Neural progenitor cell (in vitro differentiated cells): ENCODE results near the gene TMEM229B. TPM values are rescaled to one million over a fixed set of nuclear protein-coding genes. Genes with fewer than 3 reads are reported as not detected.

Experiments
- DNase-seq: peaks from one replicate; pipeline ENCODE4 v3.0.0-alpha.2; 2016; ENCODE audit warnings: low spot score
- H2AFZ ChIP-seq: fragments of 200-600 bp; sonication (generic); replicated peaks from 2 replicates; pipeline ENCODE4 v1.6.1; 2016; ENCODE audit warnings: antibody characterized with exemption
- H3F3A ChIP-seq: fragments of 200-600 bp; sonication (generic); 2 replicates; pipeline ENCODE4 v1.6.1; 2016; ENCODE audit warnings: antibody characterized with exemption, low read depth
- H3K27ac ChIP-seq: fragments of 200-600 bp; sonication (generic); 2 replicates; pipeline ENCODE4 v1.5.1; 2016; ENCODE audit warnings: mild to moderate bottlenecking
- H3K27me3 ChIP-seq: fragments of 200-600 bp; sonication (generic); 2 replicates; pipeline ENCODE4 v1.6.1; 2016; ENCODE audit warnings: mild to moderate bottlenecking, moderate library complexity
- H3K36me3 ChIP-seq: fragments of 200-600 bp; sonication (generic); 2 replicates; pipeline ENCODE4 v1.5.1; 2016
- H3K4me1 ChIP-seq: fragments of 200-600 bp; sonication (generic); 2 replicates; pipeline ENCODE4 v1.6.1; 2016; ENCODE audit warnings: mixed run types
- H3K4me2 ChIP-seq: fragments of 200-600 bp; sonication (generic); 2 replicates; pipeline ENCODE4 v1.6.1; 2016
- H3K4me3 ChIP-seq: fragments of 200-600 bp; sonication (generic); 2 replicates; pipeline ENCODE4 v1.5.1; 2016
- H3K79me2 ChIP-seq: fragments of 200-600 bp; sonication (generic); 2 replicates; pipeline ENCODE4 v1.6.1; 2016; ENCODE audit warnings: low read depth
- H3K9ac ChIP-seq: fragments of 200-600 bp; sonication (generic); 2 replicates; pipeline ENCODE4 v1.6.1; 2016
- H3K9me3 ChIP-seq: fragments of 200-600 bp; sonication (generic); 2 replicates; pipeline ENCODE4 v1.5.1; 2016; ENCODE audit warnings: low read depth
- H4K20me1 ChIP-seq: fragments of 200-600 bp; sonication (generic); 2 replicates; pipeline ENCODE4 v1.6.1; 2016; ENCODE audit warnings: low read depth
- H3K27ac Mint-ChIP-seq: 3 replicates; pipeline ENCODE4 v1.8.0; 2021; ENCODE audit warnings: mixed read lengths
- H3K27me3 Mint-ChIP-seq: 2 replicates; pipeline ENCODE4 v1.8.0; 2022; ENCODE audit warnings: low read depth, mild to moderate bottlenecking, inconsistent platforms, moderate library complexity, mixed read lengths; ENCODE audit not compliant: insufficient read depth
- H3K36me3 Mint-ChIP-seq: 3 replicates; pipeline ENCODE4 v1.8.0; 2021; ENCODE audit warnings: mixed read lengths
- H3K4me1 Mint-ChIP-seq: 3 replicates; pipeline ENCODE4 v1.8.0; 2021; ENCODE audit warnings: mixed read lengths
- H3K4me3 Mint-ChIP-seq: 3 replicates; pipeline ENCODE4 v1.8.0; 2021; ENCODE audit warnings: mild to moderate bottlenecking, moderate library complexity, mixed read lengths
- H3K9me3 Mint-ChIP-seq: 3 replicates; pipeline ENCODE4 v1.8.0; 2020; ENCODE audit warnings: mixed read lengths
- EZH2 ChIP-seq: fragments of 200-600 bp; sonication (generic); IDR thresholded peaks from 2 replicates; pipeline ENCODE4 v1.6.1; 2017; ENCODE audit warnings: antibody characterized with exemption, mild to moderate bottlenecking, moderate library complexity
- EZH2phosphoT487 ChIP-seq: fragments of 200-600 bp; sonication (generic); IDR thresholded peaks from 2 replicates; pipeline ENCODE4 v1.6.1; 2017; ENCODE audit warnings: antibody characterized with exemption
- total RNA-seq: library from RNA; depleted of rRNA; stranded (reverse); fragments of >200 nt; gene quantifications from 2 replicates; pipeline ENCODE4 v1.2.3, GENCODE V29; 2015; ENCODE audit warnings: low replicate concordance
- TF ChIP-seq, protein P1 (sequence below): fragments of 200-600 bp; sonication (generic); IDR thresholded peaks from 2 replicates; pipeline ENCODE4 v1.5.1; 2017; ENCODE audit warnings: antibody characterized with exemption, mild to moderate bottlenecking

TMEM229B gene
- total RNA-seq, 1 donor from 2014 or later = not detected

DNA sequence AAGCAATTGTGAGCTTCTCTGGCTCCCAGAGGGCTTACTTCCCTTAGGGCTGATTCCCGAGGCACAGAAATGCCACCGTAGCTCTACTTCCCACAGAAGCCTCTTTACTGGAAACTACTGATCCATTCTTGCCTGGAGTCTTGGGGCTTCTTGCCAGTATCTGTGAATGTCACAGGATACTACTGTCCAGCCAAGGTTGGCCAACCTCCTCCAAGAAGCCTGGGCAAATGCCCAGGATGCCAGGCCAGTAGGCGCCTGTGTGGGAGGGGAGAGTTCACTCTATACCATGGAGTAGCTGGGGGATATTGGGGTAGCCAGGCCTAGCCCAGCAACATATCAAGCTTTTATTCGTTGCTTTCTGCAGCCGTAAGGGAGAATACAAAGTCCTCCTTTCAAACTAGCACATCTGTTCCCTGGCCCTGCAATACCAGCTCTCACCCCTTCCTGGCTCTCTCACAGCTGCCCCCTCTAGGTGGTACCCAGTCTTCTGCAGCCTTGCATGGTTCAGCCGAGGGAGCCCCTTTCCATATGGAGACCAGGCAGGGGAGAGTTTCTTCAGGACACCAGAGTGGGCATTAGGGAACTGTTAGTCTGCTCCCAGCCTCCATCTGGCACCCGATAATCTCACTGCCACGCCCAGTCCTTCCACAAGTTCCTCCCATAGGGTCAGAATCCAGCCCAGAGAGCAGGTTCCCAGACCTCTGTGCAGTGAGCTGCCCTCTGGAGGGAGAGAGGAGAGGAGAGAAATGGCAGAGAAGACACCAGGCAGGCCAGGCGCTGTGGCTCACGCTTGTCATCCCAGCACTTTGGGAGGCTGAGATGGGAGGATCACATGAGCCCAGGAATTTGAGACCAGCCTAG is 52.3 kb downstream of the TMEM229B start:
- Mint-ChIP-seq H3K9me3 (no peaks in the 10 kb centered on the region), H3K4me1 (peaks cover 3% of the 10 kb centered on the region), H3K27ac (no peak overlapping the region), H3K4me3 (no peak overlapping the region), H3K27me3 (peaks cover 11% of the 10 kb centered on the region), H3K36me3 (no peaks in the 10 kb centered on the region)
- no peaks in the 10 kb centered on the region for H3K4me1 ChIP-seq
- H3K4me2 ChIP-seq = no peak overlapping the region
- H3K27me3 ChIP-seq = no peaks in the 10 kb centered on the region
- H3K9me3 ChIP-seq = no peaks in the 10 kb centered on the region
- H3K4me3 ChIP-seq = no peak overlapping the region
- H3K9ac ChIP-seq = no peak overlapping the region
- no peak overlapping the region for H2AFZ ChIP-seq
- DNase-seq = no peak
- no peaks in the 10 kb centered on the region for H3K36me3 ChIP-seq
- H4K20me1 ChIP-seq = no peaks in the 10 kb centered on the region
- no peak overlapping the region for H3K27ac ChIP-seq
- H3K79me2 ChIP-seq = no peaks in the 10 kb centered on the region
- no peaks in the 10 kb centered on the region for H3F3A ChIP-seq
- TF ChIP-seq, protein P1, sequence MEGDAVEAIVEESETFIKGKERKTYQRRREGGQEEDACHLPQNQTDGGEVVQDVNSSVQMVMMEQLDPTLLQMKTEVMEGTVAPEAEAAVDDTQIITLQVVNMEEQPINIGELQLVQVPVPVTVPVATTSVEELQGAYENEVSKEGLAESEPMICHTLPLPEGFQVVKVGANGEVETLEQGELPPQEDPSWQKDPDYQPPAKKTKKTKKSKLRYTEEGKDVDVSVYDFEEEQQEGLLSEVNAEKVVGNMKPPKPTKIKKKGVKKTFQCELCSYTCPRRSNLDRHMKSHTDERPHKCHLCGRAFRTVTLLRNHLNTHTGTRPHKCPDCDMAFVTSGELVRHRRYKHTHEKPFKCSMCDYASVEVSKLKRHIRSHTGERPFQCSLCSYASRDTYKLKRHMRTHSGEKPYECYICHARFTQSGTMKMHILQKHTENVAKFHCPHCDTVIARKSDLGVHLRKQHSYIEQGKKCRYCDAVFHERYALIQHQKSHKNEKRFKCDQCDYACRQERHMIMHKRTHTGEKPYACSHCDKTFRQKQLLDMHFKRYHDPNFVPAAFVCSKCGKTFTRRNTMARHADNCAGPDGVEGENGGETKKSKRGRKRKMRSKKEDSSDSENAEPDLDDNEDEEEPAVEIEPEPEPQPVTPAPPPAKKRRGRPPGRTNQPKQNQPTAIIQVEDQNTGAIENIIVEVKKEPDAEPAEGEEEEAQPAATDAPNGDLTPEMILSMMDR = peak; percentile 23
- TF ChIP-seq EZH2 = no peak

DNA sequence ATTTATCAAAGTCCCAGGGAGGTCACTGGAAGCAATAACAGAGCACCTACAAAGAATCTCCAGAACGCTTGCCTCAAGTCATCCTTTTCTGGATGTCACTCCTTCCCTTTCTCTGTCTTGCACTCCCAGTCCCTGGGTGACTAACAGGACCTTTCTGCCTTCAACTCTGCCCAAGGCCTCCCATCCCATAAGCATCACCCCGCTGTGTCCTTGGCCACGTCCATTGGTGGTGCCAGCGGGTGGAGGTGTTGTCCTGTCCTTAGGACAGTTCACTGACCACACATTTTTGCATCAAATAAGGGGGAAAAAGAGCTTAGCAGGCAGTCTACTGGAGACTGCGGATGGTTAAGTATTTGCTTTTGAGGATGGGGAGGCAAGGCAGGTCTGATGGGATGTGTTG is 52.9 kb downstream of the TMEM229B start:
- H3K9ac ChIP-seq = no peak overlapping the region
- Mint-ChIP-seq H3K27ac (no peak overlapping the region), H3K36me3 (no peaks in the 10 kb centered on the region), H3K4me1 (peaks cover 6% of the 10 kb centered on the region), H3K4me3 (no peak overlapping the region), H3K9me3 (no peaks in the 10 kb centered on the region), H3K27me3 (peaks cover 8% of the 10 kb centered on the region)
- no peaks in the 10 kb centered on the region for H3K4me1 ChIP-seq
- no peak overlapping the region for H3K4me3 ChIP-seq
- H3K79me2 ChIP-seq = no peaks in the 10 kb centered on the region
- no peak overlapping the region for H3K4me2 ChIP-seq
- H3F3A ChIP-seq = no peaks in the 10 kb centered on the region
- no peaks in the 10 kb centered on the region for H4K20me1 ChIP-seq
- H2AFZ ChIP-seq = no peak overlapping the region
- no peak overlapping the region for H3K27ac ChIP-seq
- no peaks in the 10 kb centered on the region for H3K27me3 ChIP-seq
- no peak for TF ChIP-seq EZH2
- TF ChIP-seq, protein P1 = no peak
- no peak for TF ChIP-seq EZH2phosphoT487
- no peaks in the 10 kb centered on the region for H3K36me3 ChIP-seq
- DNase-seq = no peak
- no peaks in the 10 kb centered on the region for H3K9me3 ChIP-seq

DNA sequence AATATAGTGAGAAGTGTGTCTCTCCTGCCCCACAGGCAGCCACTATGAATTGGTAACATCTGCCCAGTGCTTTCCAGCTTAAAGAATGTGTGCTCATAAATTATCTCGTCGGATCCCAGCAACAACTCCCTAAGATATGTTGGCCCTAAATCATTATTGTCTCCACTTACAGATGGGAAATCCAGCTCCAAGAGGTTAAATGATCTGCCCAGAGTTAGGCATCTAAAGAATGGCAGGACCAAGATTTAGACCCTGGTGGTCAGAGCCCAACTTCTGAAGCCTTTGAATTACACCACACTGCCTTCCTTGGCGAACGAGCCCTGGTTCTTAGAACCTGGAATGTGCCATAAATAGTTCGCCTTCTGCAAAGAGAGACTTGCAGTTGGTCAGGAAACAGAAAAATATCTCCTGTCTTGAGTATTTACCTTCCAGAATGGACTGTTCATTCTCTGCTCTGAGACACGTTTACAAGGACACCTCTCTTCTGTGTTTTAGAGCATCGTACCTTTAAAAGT is 56.4 kb downstream of the TMEM229B start:
- DNase-seq = no peak
- Histone ChIP-seq H3K4me2 (no peak overlapping the region), H3K79me2 (no peaks in the 10 kb centered on the region), H3K4me1 (peaks cover 4% of the 10 kb centered on the region), H2AFZ (peak overlapping the region; percentile 3), H3K36me3 (no peaks in the 10 kb centered on the region), H3K4me3 (no peak overlapping the region), H3K9ac (no peak overlapping the region), H3K27me3 (peaks cover 4% of the 10 kb centered on the region), H3K9me3 (no peaks in the 10 kb centered on the region), H4K20me1 (no peaks in the 10 kb centered on the region), H3K27ac (no peak overlapping the region), H3F3A (no peaks in the 10 kb centered on the region)
- H3K4me1 Mint-ChIP-seq = peaks cover 17% of the 10 kb centered on the region
- no peak overlapping the region for H3K4me3 Mint-ChIP-seq
- H3K9me3 Mint-ChIP-seq = no peaks in the 10 kb centered on the region
- no peaks in the 10 kb centered on the region for H3K36me3 Mint-ChIP-seq
- H3K27ac Mint-ChIP-seq = no peak overlapping the region
- no peak for TF ChIP-seq EZH2
- TF ChIP-seq EZH2phosphoT487 = no peak
- TF ChIP-seq, protein P1 = no peak
- peaks cover 8% of the 10 kb centered on the region for H3K27me3 Mint-ChIP-seq
